Duodenal mucosa (tissue), 2 donors: ENCODE results near the gene ASPRV1.

ENCODE experiments used
- H3K27ac ChIP-seq: one replicate; pipeline ENCODE4 v1.7.0; 2013; ENCODE audit warnings: low read depth, low read length
- H3K27me3 ChIP-seq, 2 donors: one replicate each; pipeline ENCODE4 v1.7.0; 2013; ENCODE audit warnings: low read length in 2 of 2, control low read depth in 1 of 2; ENCODE audit not compliant: insufficient read depth in 2 of 2, control insufficient read depth in 1 of 2
- H3K36me3 ChIP-seq, 2 donors: one replicate each; pipeline ENCODE4 v1.7.0; 2013; ENCODE audit warnings: low read length in 2 of 2, control low read depth in 1 of 2; ENCODE audit not compliant: insufficient read depth in 2 of 2, control insufficient read depth in 1 of 2
- H3K4me1 ChIP-seq, 2 donors: one replicate each; pipeline ENCODE4 v1.7.0; 2013; ENCODE audit warnings: low read length in 2 of 2, control low read depth in 1 of 2; ENCODE audit not compliant: insufficient read depth in 2 of 2, control insufficient read depth in 1 of 2
- H3K4me3 ChIP-seq, 2 donors: one replicate each; pipeline ENCODE4 v1.7.0; 2013; ENCODE audit warnings: low read length in 2 of 2, low read depth in 1 of 2
- H3K9ac ChIP-seq, 2 donors: one replicate each; pipeline ENCODE4 v1.7.0; 2013; ENCODE audit warnings: low read length in 2 of 2, low read depth in 1 of 2
- H3K9me3 ChIP-seq, 2 donors: one replicate each; pipeline ENCODE4 v1.7.0; 2013; ENCODE audit warnings: low read length in 2 of 2, control low read depth in 1 of 2; ENCODE audit not compliant: control insufficient read depth in 1 of 2

ASPRV1 gene

GRCh38 chr2:69965756-69966445 lies 4.5 kb upstream of the ASPRV1 start:
- Histone ChIP-seq H3K27me3 (no peaks in the 10 kb centered on the region), H3K4me3 (no peak overlapping the region), H3K9ac (no peak overlapping the region), H3K27ac (no peak overlapping the region), H3K4me1 (peaks cover 11 to 29% of the 10 kb centered on the region in 2 donors), H3K9me3 (no peaks in the 10 kb centered on the region), H3K36me3 (no peaks in the 10 kb centered on the region)

DNA sequence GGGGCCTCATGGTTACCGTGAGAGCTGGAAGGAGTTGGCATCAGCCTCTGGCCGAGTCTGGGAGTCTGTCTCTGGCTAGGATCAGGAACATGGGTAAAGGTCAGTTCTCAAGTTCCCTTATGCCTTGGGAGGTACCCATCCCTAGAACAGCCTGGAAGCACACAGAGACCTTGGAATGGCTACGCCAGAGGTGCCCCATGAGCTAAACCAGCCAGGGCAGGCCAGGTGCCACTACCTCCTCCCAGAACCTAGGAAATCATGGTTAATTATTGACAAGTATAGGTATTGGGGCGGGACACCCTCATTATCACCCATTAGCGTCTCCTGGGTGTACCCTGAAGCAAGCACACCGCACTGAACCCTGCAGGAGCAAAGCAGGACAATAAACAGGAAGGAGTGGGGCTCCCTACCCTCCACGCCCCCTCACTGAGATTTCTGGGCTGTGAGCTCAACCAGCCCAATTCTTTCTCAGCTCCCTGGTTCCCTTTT lies 3.0 kb upstream of the ASPRV1 start:
- Histone ChIP-seq H3K9me3 (no peaks in the 10 kb centered on the region), H3K4me1 (peaks cover 11 to 29% of the 10 kb centered on the region in 2 donors), H3K9ac (peak overlapping the region; percentile 27 to 60), H3K36me3 (no peaks in the 10 kb centered on the region), H3K4me3 (peak overlapping the region; percentile 10 to 30), H3K27ac (peak overlapping the region; percentile 79), H3K27me3 (no peaks in the 10 kb centered on the region)

- H3K36me3 ChIP-seq = no peaks in the 10 kb centered on the region
- H3K27me3 ChIP-seq = no peaks in the 10 kb centered on the region
- peaks cover 11 to 29% of the 10 kb centered on the region in 2 donors for H3K4me1 ChIP-seq
- no peaks in the 10 kb centered on the region for H3K9me3 ChIP-seq
- no peak overlapping the region for H3K4me3 ChIP-seq
- peak overlapping the region in 1 of 2 donors; percentile 60 for H3K9ac ChIP-seq
- H3K27ac ChIP-seq = no peak overlapping the region
Observed at GRCh38 chr2:69962986-69963730, 1.7 kb upstream of the ASPRV1 start.

GRCh38 chr2:69960821-69961220 lies 610 bp downstream of the ASPRV1 start:
- Histone ChIP-seq H3K9me3 (no peaks in the 10 kb centered on the region), H3K4me1 (peaks cover 11 to 28% of the 10 kb centered on the region in 2 donors), H3K36me3 (no peaks in the 10 kb centered on the region), H3K27ac (no peak overlapping the region), H3K4me3 (no peak overlapping the region), H3K27me3 (no peaks in the 10 kb centered on the region), H3K9ac (no peak overlapping the region)

DNA sequence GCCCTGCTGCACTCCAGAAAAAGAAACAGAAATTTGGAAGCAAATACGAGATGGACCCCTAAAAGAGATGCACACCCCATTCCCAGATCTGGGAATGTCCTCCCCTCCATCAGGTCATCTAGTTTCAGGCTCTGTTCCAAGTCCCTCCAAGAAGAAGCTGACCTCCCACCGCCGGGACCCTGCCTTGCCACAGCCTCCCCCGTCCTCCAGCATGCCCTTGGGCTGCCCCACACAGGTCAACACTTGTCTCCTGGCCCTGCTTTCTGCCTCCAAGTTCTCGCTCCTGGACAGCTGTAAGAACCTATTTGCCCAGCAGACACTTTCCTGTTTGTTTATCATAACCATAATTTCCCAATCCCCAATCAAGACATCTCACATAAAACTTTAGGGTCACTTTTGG lies 2.0 kb downstream of the ASPRV1 start:
- Histone ChIP-seq H3K9me3 (no peaks in the 10 kb centered on the region), H3K27ac (no peak overlapping the region), H3K36me3 (no peaks in the 10 kb centered on the region), H3K4me3 (no peak overlapping the region), H3K27me3 (no peaks in the 10 kb centered on the region), H3K4me1 (peaks cover 8 to 15% of the 10 kb centered on the region in 2 donors), H3K9ac (no peak overlapping the region)

DNA sequence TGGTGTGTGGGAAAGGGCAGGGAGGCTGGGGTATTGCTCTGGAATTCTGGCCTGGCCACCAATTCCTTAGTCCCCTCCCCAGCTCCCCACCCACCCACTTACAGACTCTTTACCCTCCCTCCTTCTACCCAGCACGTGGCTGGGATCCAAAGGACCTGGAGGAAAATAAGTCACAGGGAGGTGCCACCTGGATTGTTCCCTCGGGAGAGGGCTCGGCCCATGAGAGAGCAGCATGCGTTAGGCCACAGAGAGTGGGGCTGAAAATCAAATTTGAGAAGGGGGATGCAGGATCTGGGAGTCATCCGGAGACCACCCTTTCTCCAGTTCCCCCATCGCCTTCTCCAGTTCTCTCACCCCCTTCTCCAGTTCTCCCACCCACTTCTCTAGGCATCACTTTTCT lies 3.0 kb downstream of the ASPRV1 start:
- Histone ChIP-seq H3K9ac (no peak overlapping the region), H3K36me3 (no peaks in the 10 kb centered on the region), H3K4me3 (no peak overlapping the region), H3K27ac (no peak overlapping the region), H3K27me3 (no peaks in the 10 kb centered on the region), H3K9me3 (no peaks in the 10 kb centered on the region), H3K4me1 (peaks cover under 1 to 7% of the 10 kb centered on the region in 2 donors)

GRCh38 chr2:69957965-69958364 lies 3.5 kb downstream of the ASPRV1 start:
- H3K27me3 ChIP-seq = no peaks in the 10 kb centered on the region
- H3K9ac ChIP-seq = no peak overlapping the region
- no peak overlapping the region for H3K4me3 ChIP-seq
- no peaks in the 10 kb centered on the region for H3K36me3 ChIP-seq
- H3K27ac ChIP-seq = no peak overlapping the region
- H3K9me3 ChIP-seq = no peaks in the 10 kb centered on the region
- H3K4me1 ChIP-seq = peaks cover 0 to 1% of the 10 kb centered on the region in 2 donors

DNA sequence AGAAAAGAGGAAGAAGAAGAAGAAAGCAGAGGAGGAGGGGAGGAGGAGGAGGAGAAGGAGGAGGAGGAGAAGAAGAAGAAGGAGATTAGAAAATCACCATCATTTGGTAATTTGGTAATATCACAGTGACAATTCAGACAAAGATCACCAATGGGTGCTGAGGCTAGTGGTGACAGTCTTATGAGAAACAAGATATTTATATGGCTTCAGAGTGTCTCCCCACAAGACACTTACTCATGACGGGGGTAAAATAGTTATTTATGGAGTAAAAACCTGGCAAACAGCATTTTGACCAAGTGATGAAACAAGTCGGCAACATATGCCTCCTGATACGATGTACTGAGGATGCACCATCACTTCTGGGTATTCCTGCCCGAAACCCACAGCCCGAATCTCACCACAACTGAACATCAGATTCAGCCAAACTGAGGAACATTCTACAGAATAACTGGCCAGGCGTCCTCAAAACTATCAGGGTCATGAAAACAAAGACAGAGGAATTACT lies 4.9 kb downstream of the ASPRV1 start:
- Histone ChIP-seq H3K9me3 (no peaks in the 10 kb centered on the region), H3K36me3 (no peaks in the 10 kb centered on the region), H3K4me1 (no peaks in the 10 kb centered on the region), H3K27me3 (no peaks in the 10 kb centered on the region), H3K27ac (no peak overlapping the region), H3K9ac (no peak overlapping the region), H3K4me3 (no peak overlapping the region)

DNA sequence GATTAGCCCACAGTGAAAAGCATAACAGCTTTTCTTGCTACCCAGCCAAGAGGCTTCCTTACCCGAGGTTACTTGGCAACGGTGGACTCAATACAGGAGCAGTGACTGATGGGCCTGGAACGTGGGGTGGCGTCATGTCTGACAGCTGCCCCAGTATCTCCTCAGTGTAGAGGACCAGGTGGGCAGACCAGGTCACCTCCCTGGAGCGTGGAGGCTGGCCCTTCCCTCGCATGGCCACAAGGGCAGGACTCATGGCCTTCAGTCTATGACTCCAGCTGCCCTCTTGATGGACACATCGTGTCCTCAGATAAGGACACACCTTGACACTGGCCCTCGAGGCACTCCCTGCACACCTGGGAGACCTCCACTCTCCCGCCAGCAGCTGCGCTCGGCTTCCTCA lies 6.4 kb downstream of the ASPRV1 start:
- Histone ChIP-seq H3K4me3 (no peak overlapping the region), H3K9me3 (no peaks in the 10 kb centered on the region), H3K4me1 (no peaks in the 10 kb centered on the region), H3K9ac (no peak overlapping the region), H3K27ac (no peak overlapping the region), H3K36me3 (no peaks in the 10 kb centered on the region), H3K27me3 (no peaks in the 10 kb centered on the region)

GRCh38 chr2:69954084-69954483 lies 7.3 kb downstream of the ASPRV1 start:
- Histone ChIP-seq H3K4me1 (no peaks in the 10 kb centered on the region), H3K4me3 (no peak overlapping the region), H3K27me3 (no peaks in the 10 kb centered on the region), H3K36me3 (no peaks in the 10 kb centered on the region), H3K9ac (no peak overlapping the region), H3K27ac (no peak overlapping the region), H3K9me3 (no peaks in the 10 kb centered on the region)
